ENCODE measurements around the gene PIP4K2A.

DNA sequence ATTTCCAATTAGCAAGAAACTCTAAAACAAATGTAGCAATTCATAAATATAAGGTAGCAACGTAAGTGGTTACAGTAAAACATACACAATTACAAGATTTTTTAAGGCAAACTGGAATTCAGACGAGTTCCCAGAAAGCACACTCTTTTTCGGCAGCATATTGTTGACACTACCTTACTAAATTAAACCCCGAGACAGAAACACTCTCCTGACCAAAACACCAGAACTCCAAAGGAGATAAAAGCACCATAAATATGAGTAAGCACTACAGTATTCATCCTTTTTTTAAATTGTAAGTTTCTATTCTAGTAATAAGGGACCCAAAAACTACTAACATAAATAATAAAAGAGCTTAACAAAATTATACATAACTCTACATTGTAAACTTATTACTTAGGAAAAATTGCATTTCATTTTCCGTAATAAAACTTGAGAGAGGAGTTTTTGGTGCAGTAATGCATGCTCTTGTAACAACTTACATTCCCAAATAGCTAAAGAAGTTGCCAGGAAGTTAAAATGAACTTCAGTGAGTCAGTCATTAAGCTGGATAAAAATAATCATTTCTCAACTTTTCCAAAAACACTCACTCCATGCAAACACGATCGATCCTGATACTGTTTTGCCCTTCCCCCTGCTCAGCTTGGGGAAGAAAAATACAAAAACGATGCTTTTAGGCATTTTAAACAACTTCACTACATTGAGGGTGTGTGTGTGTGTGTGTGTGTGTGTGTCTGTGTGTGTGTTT is 2.0 kb downstream of the PIP4K2A start:
- TF ChIP-seq, protein P1, sequence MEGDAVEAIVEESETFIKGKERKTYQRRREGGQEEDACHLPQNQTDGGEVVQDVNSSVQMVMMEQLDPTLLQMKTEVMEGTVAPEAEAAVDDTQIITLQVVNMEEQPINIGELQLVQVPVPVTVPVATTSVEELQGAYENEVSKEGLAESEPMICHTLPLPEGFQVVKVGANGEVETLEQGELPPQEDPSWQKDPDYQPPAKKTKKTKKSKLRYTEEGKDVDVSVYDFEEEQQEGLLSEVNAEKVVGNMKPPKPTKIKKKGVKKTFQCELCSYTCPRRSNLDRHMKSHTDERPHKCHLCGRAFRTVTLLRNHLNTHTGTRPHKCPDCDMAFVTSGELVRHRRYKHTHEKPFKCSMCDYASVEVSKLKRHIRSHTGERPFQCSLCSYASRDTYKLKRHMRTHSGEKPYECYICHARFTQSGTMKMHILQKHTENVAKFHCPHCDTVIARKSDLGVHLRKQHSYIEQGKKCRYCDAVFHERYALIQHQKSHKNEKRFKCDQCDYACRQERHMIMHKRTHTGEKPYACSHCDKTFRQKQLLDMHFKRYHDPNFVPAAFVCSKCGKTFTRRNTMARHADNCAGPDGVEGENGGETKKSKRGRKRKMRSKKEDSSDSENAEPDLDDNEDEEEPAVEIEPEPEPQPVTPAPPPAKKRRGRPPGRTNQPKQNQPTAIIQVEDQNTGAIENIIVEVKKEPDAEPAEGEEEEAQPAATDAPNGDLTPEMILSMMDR (conservative IDR thresholded peaks at IDR 0.05), result no peak
- TF ChIP-seq EZH2 (IDR thresholded peaks at IDR 0.05; ENCODE audit: low read depth), result no peak
